Dedifferentiated amniotic fluid mesenchymal stem cell (primary cell): ENCODE measurements around the gene PRKG2.

Source experiments
- DNase-seq: peaks from one replicate; pipeline ENCODE4 v3.0.0-alpha.2; 2016; ENCODE audit errors: extremely low spot score

PRKG2 gene

DNA sequence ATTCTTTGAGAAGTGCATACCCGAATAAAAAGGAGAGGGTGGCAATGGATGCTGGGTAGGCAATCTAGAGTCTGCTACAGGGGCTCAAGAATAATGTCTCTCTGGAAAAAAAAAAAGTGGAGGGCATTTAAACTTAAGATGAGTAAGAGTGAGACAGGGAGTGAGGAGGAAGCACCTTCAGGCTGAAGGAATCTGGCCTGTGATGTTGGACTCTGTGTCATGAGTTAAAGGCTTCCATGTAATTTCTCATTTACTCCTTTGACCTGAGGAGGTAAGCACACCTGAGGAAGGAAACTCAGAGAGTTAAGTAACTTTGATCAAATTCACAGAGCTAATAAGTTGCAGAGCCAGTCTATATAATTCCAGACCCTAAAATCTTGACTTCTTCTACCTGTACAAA, 3.2 kb upstream of the PRKG2 start:
- no peak for DNase-seq

DNA sequence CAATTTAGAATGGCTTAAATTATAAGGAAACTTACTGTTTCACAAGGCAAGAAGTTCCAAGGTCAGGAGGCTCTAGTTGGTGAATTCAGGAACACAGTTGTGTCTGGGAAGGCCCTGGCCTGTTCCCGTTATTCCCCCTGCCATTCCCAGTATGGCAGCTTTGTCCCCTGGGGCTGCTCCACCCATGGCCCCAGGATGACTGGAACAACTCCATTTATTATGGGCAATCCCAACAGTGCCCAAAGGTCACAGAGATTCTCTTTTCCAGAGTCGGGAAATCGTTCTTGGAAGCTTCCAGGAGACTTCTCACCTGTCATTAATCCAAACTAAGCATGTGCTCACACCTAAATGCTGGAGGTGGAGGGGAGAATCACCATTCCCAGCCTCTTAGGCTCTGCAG, 2.8 kb upstream of the PRKG2 start:
- DNase-seq: no peak

DNA sequence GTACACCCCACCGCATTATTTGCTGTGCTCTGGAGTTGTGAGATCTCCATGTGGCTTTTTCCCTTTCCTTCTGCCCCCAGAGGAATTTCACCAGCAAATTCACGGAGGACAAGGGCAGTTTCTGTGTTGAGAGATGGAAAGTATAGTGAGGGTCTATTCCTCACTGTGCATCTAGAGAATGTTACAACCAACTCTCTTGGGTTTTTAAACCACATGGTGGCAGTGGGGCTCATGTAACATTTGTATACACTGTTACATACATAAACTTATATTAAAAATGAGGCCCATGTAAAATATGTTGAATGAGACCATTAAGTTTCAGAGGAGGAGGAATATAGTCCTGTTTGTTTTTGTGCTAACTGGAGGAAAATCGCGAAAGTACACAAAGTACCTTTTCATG, 909 bp upstream of the PRKG2 start:
- no peak for DNase-seq

DNA sequence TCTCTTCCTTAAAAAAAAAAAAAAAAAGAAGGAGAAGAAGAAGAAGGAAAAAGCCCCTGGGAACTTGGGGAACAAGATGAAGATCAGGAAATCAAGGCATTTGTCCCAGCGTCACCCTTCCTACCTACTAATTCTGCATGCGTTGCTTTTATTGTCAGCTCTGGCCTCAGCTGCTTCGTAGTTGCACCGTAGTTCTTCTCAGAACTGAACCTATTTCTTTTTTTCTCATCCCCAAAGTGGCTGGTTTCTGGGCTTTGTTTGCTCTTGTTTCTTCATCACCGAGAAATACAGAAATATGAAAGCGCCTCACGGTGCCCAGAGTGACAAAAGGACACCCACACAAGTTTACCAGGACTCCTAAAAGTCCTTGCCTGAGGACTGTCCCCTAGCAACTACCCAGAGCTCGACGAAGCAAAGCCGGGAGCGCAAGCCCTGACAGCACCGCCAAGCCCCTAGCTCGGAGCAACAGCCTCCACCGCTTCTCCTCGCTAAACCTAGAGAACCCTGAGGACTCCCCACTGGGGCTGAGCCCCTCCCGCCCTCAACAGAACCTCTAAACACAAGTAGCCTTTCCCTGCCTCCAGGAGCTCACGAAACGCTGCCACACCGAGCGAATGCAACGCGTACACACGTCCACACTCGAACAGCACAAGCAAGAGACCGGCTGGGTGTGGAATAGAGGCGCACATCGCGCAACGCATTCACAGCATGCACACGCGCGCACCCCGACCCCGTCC, 710 bp downstream of the PRKG2 start:
- no peak for DNase-seq

DNA sequence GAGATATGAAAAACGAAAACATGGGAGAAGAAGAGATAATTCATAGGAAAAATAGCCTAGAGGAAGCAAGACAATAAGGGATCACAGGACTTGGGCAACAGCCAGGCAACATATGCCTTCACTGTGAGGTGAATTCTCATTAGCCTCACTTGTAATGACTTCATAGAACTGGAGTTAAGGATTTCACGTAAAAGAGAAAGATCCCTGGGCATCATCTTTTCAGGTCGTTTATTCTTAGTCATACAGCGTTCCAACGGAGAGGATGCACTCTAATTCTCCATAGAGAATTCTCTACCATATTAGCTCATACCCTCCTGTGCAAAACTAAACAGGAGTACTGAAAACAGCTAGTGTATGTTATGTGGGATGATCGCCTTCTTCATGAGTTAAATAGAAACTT, 1.4 kb downstream of the PRKG2 start:
- DNase-seq: no peak

- DNase-seq: no peak
These were observed 3.1 kb downstream of the PRKG2 start for GRCh38 chr4:81211956-81212355.

- DNase-seq: peak; percentile 93
These were observed 7.2 kb downstream of the PRKG2 start for GRCh38 chr4:81207828-81208227.

- DNase-seq: no peak
These were observed 9.7 kb downstream of the PRKG2 start for GRCh38 chr4:81205302-81205701.

GRCh38 chr4:81204571-81204970, 10.5 kb downstream of the PRKG2 start:
- DNase-seq: no peak

- DNase-seq: no peak
These were observed 15.2 kb downstream of the PRKG2 start for GRCh38 chr4:81199831-81200230.

DNA sequence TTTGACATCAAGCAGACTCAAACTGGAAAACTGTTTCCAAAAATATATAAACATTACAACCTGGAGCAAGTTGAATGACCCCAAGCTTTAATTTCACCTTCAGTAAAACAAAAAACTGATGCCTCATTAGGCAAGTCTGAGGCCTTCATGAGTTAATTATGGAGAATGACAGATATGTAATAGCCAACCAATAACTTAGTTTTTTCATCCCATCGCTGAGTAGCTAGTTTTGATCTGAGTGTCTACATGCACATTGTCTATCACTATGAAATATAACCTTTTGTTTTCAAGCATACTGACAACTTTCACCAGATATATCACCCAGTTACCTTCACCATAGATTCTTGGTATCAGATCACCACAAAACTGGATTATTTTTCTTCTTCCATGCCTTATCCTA, 16.4 kb downstream of the PRKG2 start:
- no peak for DNase-seq

- DNase-seq: no peak
These were observed 17.0 kb downstream of the PRKG2 start for GRCh38 chr4:81197864-81198524.

- no peak for DNase-seq
These were observed 18.8 kb downstream of the PRKG2 start for GRCh38 chr4:81196126-81196650.

- no peak for DNase-seq
These were observed 19.5 kb downstream of the PRKG2 start for GRCh38 chr4:81195475-81195874.

DNA sequence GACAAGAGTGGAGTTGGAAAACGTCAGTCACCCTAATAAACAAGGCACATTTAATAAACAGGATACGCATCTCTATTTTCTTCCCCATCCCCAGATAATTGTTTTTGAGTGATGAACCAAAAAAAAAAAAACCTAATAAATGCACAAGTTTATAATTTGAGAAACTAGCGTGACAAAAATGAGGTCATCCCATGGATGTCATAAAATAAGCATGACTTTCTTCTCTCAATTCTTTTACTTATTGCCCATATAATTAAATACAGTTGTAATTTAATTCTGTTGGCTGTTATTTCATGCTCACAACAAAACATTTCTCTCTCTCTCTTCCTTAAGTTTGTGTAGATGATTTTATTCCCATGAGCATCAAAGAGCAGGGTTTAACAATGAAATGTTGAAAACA, 20.7 kb downstream of the PRKG2 start:
- no peak for DNase-seq

DNA sequence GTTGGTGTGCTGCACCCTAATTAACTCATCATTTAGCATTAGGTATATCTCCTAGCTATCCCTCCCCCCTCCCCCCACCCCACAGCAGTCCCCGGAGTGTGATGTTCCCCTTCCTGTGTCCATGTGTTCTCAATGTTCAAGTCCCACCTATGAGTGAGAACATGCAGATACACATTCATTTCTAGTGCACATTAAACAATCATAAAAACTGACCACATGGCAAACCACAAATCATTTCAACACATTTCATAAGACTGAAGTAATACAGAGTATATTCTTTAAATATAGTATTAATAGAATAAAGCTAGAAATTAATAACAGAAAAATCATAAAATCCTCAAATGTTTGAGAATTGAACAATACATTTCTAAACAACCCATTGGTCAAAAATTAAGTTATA, 34.1 kb downstream of the PRKG2 start:
- DNase-seq: no peak

DNA sequence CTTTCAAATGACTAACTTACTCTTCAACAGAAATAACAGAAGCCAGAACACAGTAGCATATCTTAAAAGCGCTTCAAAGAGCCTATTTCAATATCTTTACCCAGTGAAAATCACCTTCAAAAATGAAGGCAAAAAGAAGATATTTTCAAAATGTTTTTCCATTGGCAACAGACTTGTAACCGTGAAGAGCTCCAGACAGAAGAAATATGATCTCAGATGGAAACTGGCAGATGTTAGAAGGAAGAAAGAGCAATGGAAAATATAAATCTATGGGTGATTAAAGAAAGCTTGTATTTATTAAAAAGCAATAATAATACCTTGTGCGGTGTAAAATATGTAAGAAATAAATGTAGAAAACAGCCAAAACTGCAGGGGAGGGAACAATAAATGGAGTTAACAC, 35.7 kb downstream of the PRKG2 start:
- DNase-seq: no peak

DNA sequence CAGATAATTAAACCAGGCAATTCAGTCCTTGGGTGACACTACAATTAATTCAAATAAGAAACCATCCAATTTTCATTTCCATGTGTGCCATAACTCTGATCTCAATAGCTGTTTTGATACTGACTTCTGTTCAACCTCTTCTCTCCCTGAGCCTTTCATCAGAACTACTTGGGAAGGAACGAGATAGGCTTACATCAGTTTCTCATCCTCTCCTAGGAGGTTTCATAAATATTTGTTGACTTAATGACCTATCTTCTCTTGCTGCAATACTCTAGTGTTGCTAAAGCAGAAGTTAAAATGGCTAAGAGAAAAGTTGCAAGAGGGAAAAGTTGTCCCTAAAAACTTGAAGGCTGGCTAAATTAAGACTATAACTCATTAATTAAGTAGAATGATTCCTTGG, 41.8 kb downstream of the PRKG2 start:
- DNase-seq: no peak

DNA sequence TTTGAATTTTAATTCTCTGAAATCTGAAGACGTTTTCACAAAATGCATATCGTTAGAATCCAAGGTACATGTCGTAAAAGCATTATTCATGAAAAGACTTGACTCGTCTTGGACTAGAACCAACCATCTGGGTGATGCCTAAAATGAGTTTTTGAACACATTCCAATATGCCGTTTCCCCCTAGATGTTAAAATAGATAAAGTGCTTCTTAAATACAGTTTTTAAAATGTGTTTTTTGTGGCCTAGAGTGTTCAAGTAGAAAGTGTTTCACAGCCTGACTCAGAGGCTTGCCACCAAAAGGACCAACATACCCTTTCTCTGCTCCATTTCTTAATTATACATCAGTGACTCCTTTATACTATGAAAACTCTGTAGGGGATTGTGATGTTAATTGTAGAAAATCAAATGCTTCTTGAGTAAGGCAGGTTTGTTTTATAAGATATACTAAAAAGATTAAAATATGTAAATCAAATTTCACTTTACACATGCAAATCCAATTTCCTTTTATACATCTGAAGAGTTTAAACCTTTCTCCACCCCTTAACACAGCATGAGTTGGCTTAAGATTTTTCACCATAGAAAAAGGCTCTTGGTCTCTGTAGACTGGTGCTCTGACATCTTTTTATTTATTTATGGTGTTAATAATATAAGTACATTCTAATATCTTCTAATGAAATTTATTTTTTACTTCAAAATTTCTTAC, 48.4 kb downstream of the PRKG2 start:
- DNase-seq: no peak

DNA sequence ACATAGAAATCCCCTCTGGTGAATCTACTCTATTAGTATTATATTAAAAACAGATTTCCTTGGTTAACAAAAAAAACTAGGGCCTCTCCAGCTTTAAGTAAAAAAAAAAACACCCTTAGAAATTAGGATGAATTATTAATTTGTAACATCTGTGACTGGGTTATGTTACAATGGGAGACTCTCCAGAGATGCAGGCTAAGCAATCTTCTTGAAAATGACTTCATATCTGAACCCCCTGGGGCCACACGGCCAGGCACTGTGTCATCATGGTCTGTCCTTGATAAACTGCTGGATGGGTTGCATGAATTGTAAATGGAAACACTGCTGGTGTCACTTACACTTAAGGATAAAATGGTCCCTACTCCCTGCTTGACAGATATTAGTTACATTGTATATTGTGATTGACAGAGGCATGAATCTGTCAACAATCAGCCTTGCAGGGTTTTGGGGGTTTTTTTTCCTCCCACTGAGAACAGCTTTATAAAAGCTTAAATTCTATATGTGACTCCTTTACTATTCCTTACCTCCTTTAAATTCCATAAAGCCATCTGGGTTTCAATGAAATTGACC, 49.1 kb downstream of the PRKG2 start:
- no peak for DNase-seq

DNA sequence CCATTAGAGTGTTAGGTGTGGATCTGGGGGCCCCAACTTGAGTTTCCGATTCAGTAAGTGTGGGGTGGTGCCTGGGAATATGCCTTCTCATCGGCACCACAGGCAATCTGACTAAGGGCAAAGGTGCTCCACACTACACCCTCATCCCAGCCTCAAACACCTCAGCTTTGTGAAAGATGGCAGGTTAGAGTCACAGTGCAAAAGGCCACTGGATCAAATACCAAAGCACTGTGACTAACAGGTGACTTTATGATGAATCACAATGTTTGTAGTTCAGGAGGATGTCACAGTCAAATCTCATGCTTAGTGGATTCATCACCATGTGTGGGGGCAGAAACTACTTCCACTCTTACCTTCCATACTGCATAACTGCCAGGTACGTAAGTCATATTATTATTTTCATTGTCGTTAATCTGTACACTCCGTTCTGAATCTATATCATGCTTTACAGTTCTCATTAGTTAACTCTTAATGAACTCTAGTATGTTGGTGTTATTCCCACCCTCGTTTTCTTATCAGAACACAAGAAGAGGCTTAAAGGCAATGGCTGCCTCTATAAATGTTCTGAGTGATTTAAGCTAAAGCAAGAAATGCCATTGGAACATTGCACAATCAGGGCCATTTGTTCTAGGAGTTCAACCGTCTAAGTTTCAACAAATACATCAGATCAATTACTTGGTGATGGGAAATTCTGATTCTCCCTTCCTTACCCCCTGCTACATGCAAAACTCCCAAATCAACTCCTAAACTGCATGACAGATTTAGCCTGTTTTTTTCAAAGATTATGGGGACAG, 50.2 kb downstream of the PRKG2 start:
- DNase-seq: no peak

DNA sequence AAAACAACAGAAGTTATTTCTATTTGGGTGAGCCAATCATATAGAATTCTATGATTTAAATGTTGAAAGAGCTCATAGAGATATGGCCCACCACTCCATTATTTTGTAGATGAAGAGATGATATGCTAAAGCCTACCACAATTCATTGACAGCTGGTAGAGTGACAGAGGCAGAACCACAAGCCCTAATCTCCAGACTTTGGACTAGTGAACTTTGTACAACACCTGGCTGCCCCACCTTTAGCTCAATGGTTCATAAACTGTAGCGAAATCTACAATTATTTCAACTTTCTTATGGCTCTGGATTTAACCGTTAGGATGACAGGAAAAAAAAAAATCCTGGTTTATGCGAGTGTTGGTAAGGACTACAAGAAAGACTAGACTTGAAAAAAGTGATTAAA, 50.9 kb downstream of the PRKG2 start:
- no peak for DNase-seq
